Stimulated activated naive B cell treated with anti-CD40 and anti-IgM and Interleukin-4, amounts not matched to agents 10 μg/mL and 1 μg/mL and 100 μg/mL, for 72 hours (primary cell): ENCODE results near the gene SNX33.

Experiments
- ATAC-seq, 2 donors: fragments of 150-1000 bp; cut with Tn5 transposase; replicated peaks; 2 replicates each; pipeline ENCODE4 v1.10.0; 2021; ENCODE audit warnings: moderate library complexity in 1 of 2
- DNase-seq: peaks from one replicate; pipeline ENCODE4 v3.0.0; 2021
- H3K27ac Mint-ChIP-seq: one replicate; pipeline ENCODE4 v1.8.0; 2022; ENCODE audit warnings: mild to moderate bottlenecking, mixed read lengths
- H3K27me3 Mint-ChIP-seq, 2 donors: one replicate each; pipeline ENCODE4 v1.8.0; 2022; ENCODE audit warnings: mixed read lengths in 2 of 2
- H3K36me3 Mint-ChIP-seq, 2 donors: one replicate each; pipeline ENCODE4 v1.8.0; 2022; ENCODE audit warnings: mixed read lengths in 2 of 2, mild to moderate bottlenecking in 1 of 2
- H3K4me1 Mint-ChIP-seq, 2 donors: one replicate each; pipeline ENCODE4 v1.8.0; 2022; ENCODE audit warnings: mixed read lengths in 2 of 2, mild to moderate bottlenecking in 1 of 2
- H3K4me3 Mint-ChIP-seq, 2 donors: one replicate each; pipeline ENCODE4 v1.8.0; 2022; ENCODE audit warnings: mild to moderate bottlenecking in 2 of 2, mixed read lengths in 2 of 2, moderate library complexity in 1 of 2
- H3K9me3 Mint-ChIP-seq, 2 donors: one replicate each; pipeline ENCODE4 v1.8.0; 2022; ENCODE audit warnings: mixed read lengths in 2 of 2, mild to moderate bottlenecking in 1 of 2

Gene SNX33

DNA sequence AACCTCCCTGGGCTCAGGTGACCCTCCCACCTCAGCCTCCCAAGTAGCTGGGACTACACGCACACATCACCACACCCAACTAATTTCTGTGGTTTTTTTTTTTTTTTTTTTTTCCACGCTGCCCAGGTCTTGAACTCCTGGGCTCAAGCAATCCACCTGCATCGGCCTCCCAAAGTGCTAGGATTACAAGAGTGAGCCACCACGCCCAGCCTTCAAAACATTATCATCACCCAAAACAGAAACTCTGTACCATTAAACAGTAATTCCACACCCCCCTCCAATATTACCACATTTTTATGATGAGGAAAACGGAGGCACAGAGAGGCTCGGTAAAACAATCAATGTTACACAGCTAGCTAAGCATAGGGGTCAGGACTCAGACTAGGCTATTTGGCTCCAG is 11.7 kb upstream of the SNX33 start:
- H3K27ac Mint-ChIP-seq: no peak overlapping the region
- peaks cover 23 to 28% of the 10 kb centered on the region in 2 donors for H3K36me3 Mint-ChIP-seq
- DNase-seq (no peak), ATAC-seq (no peak)
- H3K27me3 Mint-ChIP-seq: no peaks in the 10 kb centered on the region
- H3K4me1 Mint-ChIP-seq: peaks cover 16 to 38% of the 10 kb centered on the region in 2 donors
- peak overlapping the region in 1 of 2 donors; percentile 6 for H3K4me3 Mint-ChIP-seq
- H3K9me3 Mint-ChIP-seq: no peaks in the 10 kb centered on the region

GRCh38 chr15:75637245-75638009 is 10.3 kb upstream of the SNX33 start:
- no peaks in the 10 kb centered on the region for H3K9me3 Mint-ChIP-seq
- H3K4me3 Mint-ChIP-seq: peak overlapping the region in 1 of 2 donors; percentile 95
- peaks cover 23 to 28% of the 10 kb centered on the region in 2 donors for H3K36me3 Mint-ChIP-seq
- H3K27ac Mint-ChIP-seq: no peak overlapping the region
- H3K4me1 Mint-ChIP-seq: peaks cover 17 to 41% of the 10 kb centered on the region in 2 donors
- H3K27me3 Mint-ChIP-seq: no peaks in the 10 kb centered on the region
- ATAC-seq (no peak), DNase-seq (no peak)

GRCh38 chr15:75639191-75639708 is 8.5 kb upstream of the SNX33 start:
- ATAC-seq (peak; percentile 0 to 8), DNase-seq (no peak)
- no peaks in the 10 kb centered on the region for H3K27me3 Mint-ChIP-seq
- peak overlapping the region; percentile 95 to 96 for H3K4me3 Mint-ChIP-seq
- no peaks in the 10 kb centered on the region for H3K9me3 Mint-ChIP-seq
- peaks cover 25 to 28% of the 10 kb centered on the region in 2 donors for H3K36me3 Mint-ChIP-seq
- peak overlapping the region; percentile 97 for H3K27ac Mint-ChIP-seq
- peaks cover 18 to 41% of the 10 kb centered on the region in 2 donors for H3K4me1 Mint-ChIP-seq

DNA sequence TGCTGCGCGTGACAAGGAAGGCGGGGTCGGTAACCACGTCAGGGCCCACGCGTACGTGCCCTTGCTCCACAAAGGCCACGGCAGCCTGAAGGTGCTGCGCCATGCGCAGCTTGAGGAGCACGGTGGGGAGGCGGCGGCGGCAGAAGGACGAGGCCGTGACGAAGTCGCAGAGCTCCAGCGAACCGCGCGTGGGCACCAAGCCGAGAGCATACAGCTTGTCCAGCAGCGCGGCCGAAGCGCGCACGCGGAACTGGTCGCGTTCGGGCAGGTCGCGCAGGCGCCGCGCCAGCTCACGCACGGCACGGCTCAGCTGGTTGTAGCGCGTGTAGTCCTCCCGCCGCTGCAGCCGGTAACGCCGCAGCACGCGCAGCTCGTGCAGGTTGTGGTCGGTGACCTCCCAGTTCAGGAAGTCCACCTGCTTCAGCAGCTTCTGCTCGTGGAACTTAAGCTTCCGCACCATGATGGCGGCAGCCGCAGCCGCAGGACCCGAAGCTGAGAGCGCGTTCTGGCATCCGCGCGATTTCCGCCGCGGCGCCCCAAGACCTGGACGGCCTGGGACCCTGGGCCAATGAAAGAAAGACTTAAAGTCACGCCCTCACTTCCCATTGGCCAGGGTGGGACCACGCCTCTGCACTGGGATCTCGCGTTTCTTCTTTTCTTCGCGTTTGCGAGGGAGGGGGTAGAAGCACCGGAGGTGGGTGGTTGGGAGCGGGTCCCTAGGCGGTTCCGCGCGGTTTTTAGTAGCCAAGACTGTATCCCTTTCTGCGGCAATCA is 7.8 kb upstream of the SNX33 start, which contains the start of gene IMP3:
IMP3 (minus strand) TSS at position 516 of the 774 bp plus-strand sequence; CDS start at position 460, 56 bp downstream.
- peak within 1 kb of the TSS; percentile 95 to 96 for H3K4me3 Mint-ChIP-seq
- H3K36me3 Mint-ChIP-seq: peaks cover 21 to 28% of the 10 kb centered on the region in 2 donors
- peaks cover 19 to 41% of the 10 kb centered on the region in 2 donors for H3K4me1 Mint-ChIP-seq
- peak; percentile 93 to 94 for ATAC-seq
- DNase-seq: peak; percentile 93
- H3K27ac Mint-ChIP-seq: peak within 1 kb of the TSS; percentile 97
- no peaks in the 10 kb centered on the region for H3K27me3 Mint-ChIP-seq
- H3K9me3 Mint-ChIP-seq: no peaks in the 10 kb centered on the region

- peaks cover 19 to 41% of the 10 kb centered on the region in 2 donors for H3K4me1 Mint-ChIP-seq
Observed at GRCh38 chr15:75640483-75641178, 7.1 kb upstream of the SNX33 start.

DNA sequence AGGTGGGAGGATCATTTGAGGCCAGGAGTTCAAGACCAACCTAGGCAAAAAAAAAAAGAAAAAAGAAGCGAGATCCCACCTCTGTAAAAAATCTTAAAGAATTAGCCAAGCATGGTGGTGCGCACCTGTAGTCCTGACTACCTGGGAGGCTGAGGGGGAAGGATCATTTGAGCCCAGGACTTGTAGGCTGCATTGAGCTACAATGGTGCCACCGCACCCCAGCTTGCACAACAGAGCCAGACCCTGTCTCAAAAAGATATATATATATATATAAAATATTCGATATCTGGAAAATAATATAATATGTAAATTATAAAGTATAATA is 6.6 kb upstream of the SNX33 start:
- ATAC-seq (no peak), DNase-seq (no peak)
- Mint-ChIP-seq H3K27ac (peak overlapping the region; percentile 97), H3K4me3 (peak overlapping the region; percentile 95 to 96), H3K27me3 (peaks cover 0 to 2% of the 10 kb centered on the region in 2 donors), H3K4me1 (peaks cover 17 to 36% of the 10 kb centered on the region in 2 donors), H3K9me3 (no peaks in the 10 kb centered on the region), H3K36me3 (peaks cover 20 to 25% of the 10 kb centered on the region in 2 donors)

More at GRCh38 chr15:75640483-75641178, 7.1 kb upstream of the SNX33 start:
- no peaks in the 10 kb centered on the region for H3K27me3 Mint-ChIP-seq
- peak overlapping the region; percentile 97 for H3K27ac Mint-ChIP-seq
- H3K4me3 Mint-ChIP-seq: peak overlapping the region; percentile 95 to 96
- H3K9me3 Mint-ChIP-seq: no peaks in the 10 kb centered on the region
- ATAC-seq (peak; percentile 59 to 60), DNase-seq (no peak)
- H3K36me3 Mint-ChIP-seq: peaks cover 20 to 28% of the 10 kb centered on the region in 2 donors

- H3K4me1 Mint-ChIP-seq: peaks cover 20 to 34% of the 10 kb centered on the region in 2 donors
- H3K4me3 Mint-ChIP-seq: no peak overlapping the region
- no peak for DNase-seq
- H3K27ac Mint-ChIP-seq: no peak overlapping the region
- ATAC-seq: no peak
- H3K9me3 Mint-ChIP-seq: no peaks in the 10 kb centered on the region
- H3K36me3 Mint-ChIP-seq: peaks cover 20 to 23% of the 10 kb centered on the region in 2 donors
- peaks cover 0 to 6% of the 10 kb centered on the region in 2 donors for H3K27me3 Mint-ChIP-seq
Observed at GRCh38 chr15:75641603-75642002, 6.1 kb upstream of the SNX33 start.

DNA sequence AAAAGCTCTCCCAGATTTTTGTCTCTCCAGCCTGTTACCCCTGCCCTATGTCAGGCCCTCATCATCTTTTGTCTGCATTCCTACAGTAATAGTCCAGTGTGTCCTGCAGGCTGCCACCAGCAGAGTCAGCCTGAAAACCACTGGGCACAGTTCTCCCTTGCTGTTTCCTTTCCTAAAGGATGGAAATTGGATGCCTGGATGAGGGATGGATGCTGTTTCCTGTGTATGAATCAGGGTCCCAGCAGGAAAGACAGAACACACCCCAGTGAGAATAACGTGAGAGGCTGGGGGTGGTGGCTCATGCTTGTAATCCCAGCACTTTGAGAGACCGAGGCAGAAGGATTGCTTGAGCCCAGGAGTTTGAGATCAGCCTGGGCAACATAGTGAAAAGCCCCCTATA is 3.3 kb upstream of the SNX33 start:
- ATAC-seq: no peak
- peaks cover 2% of the 10 kb centered on the region in 2 donors for H3K36me3 Mint-ChIP-seq
- H3K27ac Mint-ChIP-seq: no peak overlapping the region
- H3K4me3 Mint-ChIP-seq: no peak overlapping the region
- peaks cover 12 to 16% of the 10 kb centered on the region in 2 donors for H3K4me1 Mint-ChIP-seq
- H3K9me3 Mint-ChIP-seq: no peaks in the 10 kb centered on the region
- peaks cover 10 to 14% of the 10 kb centered on the region in 2 donors for H3K27me3 Mint-ChIP-seq
- DNase-seq: no peak

DNA sequence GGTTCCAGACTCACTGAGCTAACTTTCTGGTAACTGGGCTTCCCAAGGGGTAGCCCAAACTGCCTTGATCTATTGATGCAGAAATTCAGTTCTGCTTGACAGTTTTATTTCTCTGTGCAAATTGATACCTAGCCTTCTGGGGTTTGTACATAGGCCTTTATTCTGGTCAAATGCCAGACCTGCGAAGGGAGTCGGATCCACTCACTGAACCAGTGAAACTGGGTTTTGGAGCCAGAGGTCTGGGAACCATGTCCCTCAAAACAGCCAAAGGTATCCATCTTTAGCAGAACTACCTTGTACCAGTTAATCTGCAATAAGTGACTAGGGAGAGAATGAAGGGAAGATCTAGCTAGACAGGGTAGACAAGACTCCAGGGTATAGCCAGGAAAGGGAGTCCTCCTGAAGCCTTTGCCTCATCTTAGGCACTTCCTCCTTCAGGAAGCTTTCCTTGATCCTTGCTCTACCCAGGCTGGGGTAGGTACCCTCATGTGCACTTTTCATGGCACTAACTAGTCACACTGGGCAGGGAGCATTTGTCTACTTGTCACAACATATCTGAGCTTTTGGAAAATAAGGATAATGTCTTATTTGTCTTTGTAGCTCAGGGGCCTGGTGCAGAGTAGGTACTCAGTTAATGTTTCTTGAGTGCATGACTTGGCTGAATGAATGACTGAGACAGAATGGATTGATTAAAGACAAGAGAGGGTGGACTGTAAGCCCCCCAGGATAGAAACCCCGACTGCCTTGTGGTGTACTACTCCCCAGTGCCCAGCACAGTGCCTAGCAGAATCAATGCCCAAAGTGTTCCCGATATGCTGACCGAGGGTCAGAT is 1.4 kb upstream of the SNX33 start:
- Mint-ChIP-seq H3K36me3 (peaks cover 0 to 2% of the 10 kb centered on the region in 2 donors), H3K27ac (no peak overlapping the region), H3K4me1 (peaks cover 7 to 9% of the 10 kb centered on the region in 2 donors), H3K9me3 (no peaks in the 10 kb centered on the region), H3K4me3 (peak overlapping the region; percentile 84 to 87), H3K27me3 (peaks cover 10 to 18% of the 10 kb centered on the region in 2 donors)
- peak in 1 of 2 donors; percentile 4 for ATAC-seq
- DNase-seq: no peak

GRCh38 chr15:75646944-75647364 is 758 bp upstream of the SNX33 start:
- H3K27me3 Mint-ChIP-seq: peaks cover 10 to 18% of the 10 kb centered on the region in 2 donors
- H3K4me1 Mint-ChIP-seq: peaks cover 7 to 9% of the 10 kb centered on the region in 2 donors
- ATAC-seq (peak; percentile 50 to 65), DNase-seq (no peak)
- peak overlapping the region; percentile 84 to 87 for H3K4me3 Mint-ChIP-seq
- H3K27ac Mint-ChIP-seq: peak overlapping the region; percentile 71
- H3K9me3 Mint-ChIP-seq: no peaks in the 10 kb centered on the region
- H3K36me3 Mint-ChIP-seq: peaks cover 0 to 2% of the 10 kb centered on the region in 2 donors

DNA sequence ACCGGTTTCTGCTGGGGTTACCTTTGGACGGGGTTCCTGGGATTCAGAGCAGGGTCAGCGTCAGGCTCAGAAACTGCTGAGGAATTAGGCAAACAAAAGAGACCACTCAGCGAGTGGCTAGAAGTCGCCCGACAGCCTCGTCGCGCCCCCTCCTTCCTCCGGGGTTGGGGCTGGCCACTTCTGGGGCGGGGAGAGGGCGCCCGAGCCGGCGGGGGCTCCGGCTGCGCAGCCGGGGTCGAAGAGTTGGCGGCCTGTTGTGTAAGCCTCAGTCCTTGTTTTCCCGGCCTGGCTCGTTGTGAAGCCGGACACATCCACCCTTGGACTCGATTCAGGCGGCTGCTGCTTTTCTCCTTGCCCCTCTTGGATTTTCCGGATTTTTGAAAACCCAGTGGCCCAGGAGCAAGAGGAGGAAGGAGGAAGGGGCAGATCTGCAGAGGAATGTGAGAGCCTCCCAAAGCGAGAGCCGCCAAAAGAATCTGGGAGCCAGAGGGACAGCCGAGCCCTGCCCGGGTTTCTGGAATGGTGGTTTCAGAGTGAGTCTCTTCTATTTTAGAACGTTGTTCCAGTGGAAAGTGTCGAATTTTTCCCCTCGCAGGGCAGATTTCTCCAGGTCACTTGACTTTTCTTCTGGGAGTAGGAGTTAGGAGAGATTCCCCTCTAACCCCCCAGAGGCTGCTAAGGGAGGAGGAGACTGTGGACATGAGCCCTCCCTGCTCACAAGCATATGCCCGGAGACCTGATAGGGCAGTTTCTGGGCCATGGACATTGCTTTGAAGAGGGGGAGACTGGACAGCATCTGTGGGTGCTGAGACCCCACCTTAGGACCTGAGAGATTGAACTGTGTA is 666 bp downstream of the SNX33 start:
- H3K36me3 Mint-ChIP-seq: peaks cover 0 to 2% of the 10 kb centered on the region in 2 donors
- H3K4me3 Mint-ChIP-seq: peak overlapping the region; percentile 84 to 87
- ATAC-seq (peak; percentile 12), DNase-seq (no peak)
- H3K27me3 Mint-ChIP-seq: peaks cover 16 to 18% of the 10 kb centered on the region in 2 donors
- no peaks in the 10 kb centered on the region for H3K9me3 Mint-ChIP-seq
- H3K4me1 Mint-ChIP-seq: peaks cover 7 to 9% of the 10 kb centered on the region in 2 donors
- no peak overlapping the region for H3K27ac Mint-ChIP-seq

- no peak for ATAC-seq
- Mint-ChIP-seq H3K4me1 (peaks cover 7 to 9% of the 10 kb centered on the region in 2 donors), H3K27me3 (peaks cover 17 to 18% of the 10 kb centered on the region in 2 donors), H3K4me3 (no peak overlapping the region), H3K36me3 (no peaks in the 10 kb centered on the region), H3K9me3 (no peaks in the 10 kb centered on the region), H3K27ac (no peak overlapping the region)
- DNase-seq: no peak
Observed at GRCh38 chr15:75649045-75649761, 1.5 kb downstream of the SNX33 start.
